Measurements from ENCODE around the gene TM9SF2.

DNA sequence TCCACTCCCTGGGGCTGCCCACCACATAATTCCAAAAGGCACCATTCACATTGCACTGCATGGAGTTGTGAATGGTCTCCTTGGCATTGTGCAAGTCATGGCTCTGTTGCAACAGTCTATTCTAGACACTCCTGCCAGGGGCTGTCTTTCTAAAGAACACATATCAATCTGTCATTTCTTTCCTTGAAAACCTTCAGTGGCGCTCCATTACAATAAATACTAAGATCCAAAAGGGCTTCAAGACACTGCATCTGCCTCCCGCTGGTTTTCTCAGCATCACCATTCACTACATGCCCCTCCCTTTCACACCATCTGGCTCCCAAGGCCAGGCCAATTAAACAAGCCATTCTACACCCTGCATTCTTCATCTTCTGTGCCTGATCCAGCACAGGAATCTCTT lies 32.2 kb upstream of the TM9SF2 start:
- TF ChIP-seq, protein P1, sequence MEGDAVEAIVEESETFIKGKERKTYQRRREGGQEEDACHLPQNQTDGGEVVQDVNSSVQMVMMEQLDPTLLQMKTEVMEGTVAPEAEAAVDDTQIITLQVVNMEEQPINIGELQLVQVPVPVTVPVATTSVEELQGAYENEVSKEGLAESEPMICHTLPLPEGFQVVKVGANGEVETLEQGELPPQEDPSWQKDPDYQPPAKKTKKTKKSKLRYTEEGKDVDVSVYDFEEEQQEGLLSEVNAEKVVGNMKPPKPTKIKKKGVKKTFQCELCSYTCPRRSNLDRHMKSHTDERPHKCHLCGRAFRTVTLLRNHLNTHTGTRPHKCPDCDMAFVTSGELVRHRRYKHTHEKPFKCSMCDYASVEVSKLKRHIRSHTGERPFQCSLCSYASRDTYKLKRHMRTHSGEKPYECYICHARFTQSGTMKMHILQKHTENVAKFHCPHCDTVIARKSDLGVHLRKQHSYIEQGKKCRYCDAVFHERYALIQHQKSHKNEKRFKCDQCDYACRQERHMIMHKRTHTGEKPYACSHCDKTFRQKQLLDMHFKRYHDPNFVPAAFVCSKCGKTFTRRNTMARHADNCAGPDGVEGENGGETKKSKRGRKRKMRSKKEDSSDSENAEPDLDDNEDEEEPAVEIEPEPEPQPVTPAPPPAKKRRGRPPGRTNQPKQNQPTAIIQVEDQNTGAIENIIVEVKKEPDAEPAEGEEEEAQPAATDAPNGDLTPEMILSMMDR (IDR thresholded peaks at IDR 0.05): no peak
- TF ChIP-seq TCF7L2 (IDR thresholded peaks at IDR 0.05; ENCODE audit: low read depth, low read length) (no peak), SIN3A (IDR thresholded peaks at IDR 0.05; ENCODE audit: borderline replicate concordance, insufficient read depth, low read depth, low read length) (no peak)

All from Panc1 (cell line).